ENCODE measurements around the gene ORC5. TPM values are rescaled to one million over a fixed set of nuclear protein-coding genes. Genes with fewer than 3 reads are reported as not detected.

Gene ORC5
- 10 to 100 TPM; 21.8 to 43.8 (median 25.7) TPM for total RNA-seq

DNA sequence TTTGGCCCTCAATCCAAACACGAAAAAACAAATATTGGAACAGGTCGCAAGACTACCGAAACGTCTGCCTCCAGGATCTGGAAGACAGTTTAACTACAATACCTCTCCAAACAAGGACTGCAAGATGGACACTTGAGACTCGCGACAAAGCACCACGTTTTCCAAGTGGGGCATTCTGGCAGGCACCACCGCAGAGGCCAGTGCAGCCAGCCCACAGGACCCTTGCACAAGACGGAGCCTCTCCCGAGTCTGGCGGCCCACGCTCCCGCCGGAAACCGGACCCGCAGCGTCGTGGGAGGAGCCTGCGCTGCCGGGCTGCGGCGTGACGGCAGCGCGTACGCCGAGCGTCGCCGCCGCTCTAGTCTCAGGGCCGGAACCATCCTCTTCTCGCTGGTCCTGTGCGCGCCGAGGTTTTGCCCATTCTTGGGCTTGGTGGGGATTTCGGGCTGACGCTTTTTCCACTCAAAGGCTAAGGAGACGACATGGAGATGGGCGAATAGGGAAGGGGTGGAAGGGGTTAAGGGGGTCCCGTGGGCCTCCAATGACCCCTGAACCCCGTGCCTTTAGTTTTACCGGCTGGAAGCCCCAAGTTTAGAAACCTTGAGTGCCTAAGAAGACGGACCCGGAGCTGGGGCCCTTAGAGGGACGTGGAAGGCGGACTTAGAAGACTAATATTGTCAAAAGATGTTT, at the start of gene ORC5:
ORC5 (minus strand) TSS at position 283 of the 690 bp plus-strand sequence; CDS start at position 174, 109 bp downstream.
- peak in 1 of 2 donors; percentile 84 for TF ChIP-seq POLR2A (IDR thresholded peaks at IDR 0.05)
- TF ChIP-seq, protein P1, sequence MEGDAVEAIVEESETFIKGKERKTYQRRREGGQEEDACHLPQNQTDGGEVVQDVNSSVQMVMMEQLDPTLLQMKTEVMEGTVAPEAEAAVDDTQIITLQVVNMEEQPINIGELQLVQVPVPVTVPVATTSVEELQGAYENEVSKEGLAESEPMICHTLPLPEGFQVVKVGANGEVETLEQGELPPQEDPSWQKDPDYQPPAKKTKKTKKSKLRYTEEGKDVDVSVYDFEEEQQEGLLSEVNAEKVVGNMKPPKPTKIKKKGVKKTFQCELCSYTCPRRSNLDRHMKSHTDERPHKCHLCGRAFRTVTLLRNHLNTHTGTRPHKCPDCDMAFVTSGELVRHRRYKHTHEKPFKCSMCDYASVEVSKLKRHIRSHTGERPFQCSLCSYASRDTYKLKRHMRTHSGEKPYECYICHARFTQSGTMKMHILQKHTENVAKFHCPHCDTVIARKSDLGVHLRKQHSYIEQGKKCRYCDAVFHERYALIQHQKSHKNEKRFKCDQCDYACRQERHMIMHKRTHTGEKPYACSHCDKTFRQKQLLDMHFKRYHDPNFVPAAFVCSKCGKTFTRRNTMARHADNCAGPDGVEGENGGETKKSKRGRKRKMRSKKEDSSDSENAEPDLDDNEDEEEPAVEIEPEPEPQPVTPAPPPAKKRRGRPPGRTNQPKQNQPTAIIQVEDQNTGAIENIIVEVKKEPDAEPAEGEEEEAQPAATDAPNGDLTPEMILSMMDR (IDR thresholded peaks at IDR 0.05) = no peak
- intact Hi-C loops (cut with DNase I) = no loop called here
- Histone ChIP-seq H3K4me3 (replicated peaks in 1 of 3) (peak within 1 kb of the TSS; percentile 38 to 64 (median 44)), H3K4me1 (peaks cover 10% of the 10 kb centered on the region in 2 donors), H3K27me3 (no peaks in the 10 kb centered on the region), H3K36me3 (peaks cover 0 to 5% of the 10 kb centered on the region in 2 donors), H3K27ac (peak within 1 kb of the TSS; percentile 37 to 76 (median 73)), H3K9me3 (no peaks in the 10 kb centered on the region)
- 0 to 1% methylated on average over 15 to 47 of the region's 47 CpGs for WGBS, 2 donors
- peak; percentile 70 to 74 for DNase-seq

DNA sequence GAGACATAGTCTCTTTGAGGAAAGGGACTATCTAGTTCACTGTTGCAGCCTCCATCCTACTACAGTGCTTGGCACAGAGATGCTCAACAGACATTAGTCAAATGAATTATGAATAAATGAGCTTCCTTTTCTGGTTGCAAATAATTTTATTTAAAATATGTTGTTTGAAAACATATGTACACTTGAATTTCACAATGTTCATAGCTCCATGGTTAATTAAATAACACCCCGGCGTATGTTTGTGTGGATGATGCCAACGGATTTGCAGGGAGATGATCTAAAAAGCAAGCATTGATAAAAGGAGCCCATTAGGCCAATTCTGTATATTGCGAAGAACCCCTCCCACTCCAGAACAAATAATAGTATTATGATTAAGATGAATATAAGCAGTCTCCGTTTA, 47.8 kb upstream of the ORC5 start:
- DNase-seq = no peak
- H3K27me3 ChIP-seq = no peaks in the 10 kb centered on the region
- TF ChIP-seq, protein P1 (IDR thresholded peaks at IDR 0.05) = no peak
- TF ChIP-seq POLR2A (IDR thresholded peaks at IDR 0.05) = no peak
- peaks cover 0 to 12% of the 10 kb centered on the region in 2 donors for H3K4me1 ChIP-seq
- 83 to 85% methylated on average over 5 of the region's 5 CpGs for WGBS, 2 donors
- intact Hi-C loops (cut with DNase I) = no loop called here
- no peak overlapping the region for H3K4me3 ChIP-seq (replicated peaks in 1 of 3)
- no peak overlapping the region for H3K27ac ChIP-seq
- H3K36me3 ChIP-seq = no peaks in the 10 kb centered on the region
- H3K9me3 ChIP-seq = no peaks in the 10 kb centered on the region

DNA sequence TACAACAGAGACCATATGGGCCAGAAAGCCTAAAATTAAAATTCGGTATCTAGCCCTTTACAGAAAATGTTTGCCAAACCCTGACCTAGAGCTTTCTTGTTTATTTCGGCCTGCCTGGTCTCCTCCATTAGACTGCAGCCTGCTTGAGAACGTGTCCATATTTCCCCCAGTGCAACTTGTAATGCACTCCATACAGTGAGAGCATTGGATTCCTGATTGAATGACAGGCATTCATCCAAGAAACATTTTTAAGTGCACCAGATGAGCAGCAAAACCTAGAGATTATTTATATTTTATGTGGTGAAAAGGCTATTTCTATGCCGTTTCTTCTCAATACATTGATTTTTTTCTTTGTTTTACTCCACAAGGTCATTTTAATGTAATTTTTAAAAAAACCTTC, 47.4 kb upstream of the ORC5 start:
- no peak overlapping the region for H3K4me3 ChIP-seq (replicated peaks in 1 of 3)
- peaks cover 0 to 12% of the 10 kb centered on the region in 2 donors for H3K4me1 ChIP-seq
- H3K27ac ChIP-seq = no peak overlapping the region
- 88 to 92% methylated on average over 4 of the region's 4 CpGs for WGBS, 2 donors
- no peak for DNase-seq
- no peaks in the 10 kb centered on the region for H3K9me3 ChIP-seq
- H3K36me3 ChIP-seq = no peaks in the 10 kb centered on the region
- H3K27me3 ChIP-seq = no peaks in the 10 kb centered on the region
- intact Hi-C loops (cut with DNase I) = no loop called here
- TF ChIP-seq, protein P1 (IDR thresholded peaks at IDR 0.05) = no peak
- no peak for TF ChIP-seq POLR2A (IDR thresholded peaks at IDR 0.05)

GRCh38 chr7:104254696-104255095, 46.9 kb upstream of the ORC5 start:
- peaks cover 0 to 12% of the 10 kb centered on the region in 2 donors for H3K4me1 ChIP-seq
- no peak overlapping the region for H3K4me3 ChIP-seq (replicated peaks in 1 of 3)
- H3K36me3 ChIP-seq = no peaks in the 10 kb centered on the region
- no peaks in the 10 kb centered on the region for H3K9me3 ChIP-seq
- no peak for DNase-seq
- 88 to 93% methylated on average over 1 of the region's 1 CpG for WGBS, 2 donors
- no peak overlapping the region for H3K27ac ChIP-seq
- no peaks in the 10 kb centered on the region for H3K27me3 ChIP-seq
- intact Hi-C loops (cut with DNase I) = no loop called here
- TF ChIP-seq POLR2A (IDR thresholded peaks at IDR 0.05) = no peak
- TF ChIP-seq, protein P1 (IDR thresholded peaks at IDR 0.05) = no peak

DNA sequence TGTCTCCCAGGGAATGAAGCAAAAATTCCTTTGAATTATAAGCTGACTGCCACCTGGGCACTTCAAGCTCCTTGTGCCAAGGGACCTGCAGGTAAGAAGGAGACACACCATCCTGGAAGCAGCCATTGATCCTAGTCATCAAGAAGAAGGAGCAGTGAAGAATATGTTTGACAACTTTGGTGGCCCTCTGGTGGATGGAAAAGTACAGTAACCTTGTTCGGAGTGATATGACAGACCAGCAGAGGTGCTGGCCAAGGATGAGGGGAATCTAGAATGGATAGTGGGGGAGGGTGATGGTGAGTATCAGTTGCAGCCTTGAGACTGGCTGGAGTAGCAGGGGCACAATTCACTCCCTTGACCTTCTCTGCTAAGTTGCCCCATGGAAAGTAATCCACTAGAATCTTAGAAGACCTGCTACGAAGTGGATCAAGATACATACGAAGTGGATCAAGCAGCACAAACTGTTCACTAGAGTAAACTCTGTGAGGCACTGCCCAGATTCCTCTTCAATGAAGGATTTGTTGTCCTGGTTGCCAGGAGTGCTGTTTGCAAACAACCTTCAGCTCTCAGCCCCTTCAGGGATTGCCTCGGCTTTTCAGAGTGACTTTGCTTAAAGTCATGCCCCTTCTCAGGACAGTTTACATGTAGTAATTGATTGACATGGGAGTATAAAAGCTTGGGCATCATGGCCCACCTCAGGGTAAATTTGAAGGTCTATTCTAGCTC, 44.8 kb upstream of the ORC5 start:
- Histone ChIP-seq H3K9me3 (no peaks in the 10 kb centered on the region), H3K27me3 (no peaks in the 10 kb centered on the region), H3K36me3 (no peaks in the 10 kb centered on the region), H3K4me1 (peaks cover 0 to 12% of the 10 kb centered on the region in 2 donors), H3K4me3 (replicated peaks in 1 of 3) (no peak overlapping the region), H3K27ac (no peak overlapping the region)
- WGBS, 2 donors = 22 to 36% methylated on average over 4 of the region's 4 CpGs
- no peak for TF ChIP-seq POLR2A (IDR thresholded peaks at IDR 0.05)
- TF ChIP-seq, protein P1 (IDR thresholded peaks at IDR 0.05) = peak in 1 of 6 experiments; percentile 18
- DNase-seq = peak; percentile 4 to 25
- intact Hi-C loops (cut with DNase I) = no loop called here

Measured in thyroid gland (tissue), 4 donors.